HCT116 (cell line): ENCODE measurements around the gene SPESP1. TPM values are rescaled to one million over a fixed set of nuclear protein-coding genes. Genes with fewer than 3 reads are reported as not detected.

Experiments
- ATAC-seq: fragments of 200-7000 bp; cut with Tn5 transposase; 2 replicates; pipeline ENCODE4 v1.9.1; 2020; ENCODE audit warnings: mild to moderate bottlenecking, moderate library complexity
- BruUV-seq: library from RNA; stranded (reverse); fragments of 400-500 nt; replicated peaks from 2 replicates; lab custom pipeline; 2021; lab: Mats Ljungman, UMichigan
- CTCF ChIA-PET: fragments of 300-600 bp; sonication (Branson Sonifier 250); formaldehyde crosslinking; loops from one replicate; lab custom pipeline; 2021; ENCODE audit warnings: antibody characterized with exemption; lab: Charles Lee
- POLR2A ChIA-PET: fragments of 300-600, 350-600 bp; sonication (Branson Sonifier 250); formaldehyde crosslinking; loops from one replicate; lab custom pipeline; 2021; ENCODE audit warnings: antibody characterized with exemption; lab: Charles Lee
- RAD21 ChIA-PET, 2 experiments: fragments of 300-600 bp; sonication (Branson Sonifier 250); formaldehyde crosslinking; loops; one replicate each; lab custom pipeline; 2023; ENCODE audit warnings: low total read pairs in 2 of 2; ENCODE audit not compliant: uncharacterized antibody in 2 of 2, unreplicated experiment in 2 of 2, low non-redundant PET in 1 of 2; lab: Charles Lee
- DNase-seq: peaks from one replicate; pipeline ENCODE4 v3.0.0-alpha.2; 2010; ENCODE audit warnings: low read depth, low spot score
- H2AFZ ChIP-seq: fragments of 200-600 bp; shearing (Covaris generic), sonication (generic); 2 replicates; pipeline ENCODE4 v1.6.1; 2017; ENCODE audit warnings: low read depth, mixed run types, mixed read lengths, antibody characterized with exemption, low read length; ENCODE audit not compliant: poor library complexity, severe bottlenecking
- H3K27ac ChIP-seq: 2 replicates; pipeline ENCODE4 v1.5.1; 2012; ENCODE audit warnings: low read depth, low read length
- H3K27me3 ChIP-seq: fragments of 200-600 bp; sonication (generic); 2 replicates; pipeline ENCODE4 v1.6.1; 2016; ENCODE audit warnings: mixed run types, low read length, mixed read lengths; ENCODE audit not compliant: insufficient read depth
- H3K36me3 ChIP-seq, 2 experiments: fragments of 200-500 bp in 1 of 2; fragments of 200-600 bp in 1 of 2; sonication (Bioruptor generic) in 1 of 2; sonication (generic) in 1 of 2; 2 replicates each; pipeline versions ENCODE4 v1.5.1 to v1.6.1; 2014 to 2016; ENCODE audit warnings: low read length in 2 of 2, inconsistent platforms in 1 of 2, mixed read lengths in 1 of 2, mixed run types in 1 of 2; ENCODE audit not compliant: insufficient read depth in 2 of 2, control insufficient read depth in 1 of 2
- H3K4me1 ChIP-seq, 2 experiments: fragments of 200-600 bp in 1 of 2; sonication (generic) in 1 of 2; 2 replicates each; pipeline versions ENCODE4 v1.5.1 to v1.6.1; 2012 to 2017; ENCODE audit warnings: low read length in 2 of 2, inconsistent platforms in 1 of 2, mild to moderate bottlenecking in 1 of 2, mixed read lengths in 1 of 2, mixed run types in 1 of 2, moderate library complexity in 1 of 2; ENCODE audit not compliant: insufficient read depth in 2 of 2, control insufficient read depth in 1 of 2
- H3K4me2 ChIP-seq: fragments of 200-600 bp; sonication (generic); 2 replicates; pipeline ENCODE4 v1.6.1; 2017; ENCODE audit warnings: mixed run types, low read length, mixed read lengths
- H3K4me3 ChIP-seq, 2 experiments: fragments of 200-600 bp in 1 of 2; sonication (generic) in 1 of 2; replicated peaks in 1 of 2; 2 replicates each; pipeline ENCODE4 v1.5.1; 2011 to 2016; ENCODE audit warnings: low read length in 2 of 2, control low read depth in 1 of 2, low read depth in 1 of 2, mild to moderate bottlenecking in 1 of 2, mixed read lengths in 1 of 2, mixed run types in 1 of 2
- H3K79me2 ChIP-seq: fragments of 200-600 bp; sonication (generic); 2 replicates; pipeline ENCODE4 v1.6.1; 2017; ENCODE audit warnings: mild to moderate bottlenecking, mixed run types, low read length, moderate library complexity, mixed read lengths; ENCODE audit not compliant: insufficient read depth
- H3K9ac ChIP-seq: fragments of 200-600 bp; sonication (generic); 2 replicates; pipeline ENCODE4 v1.6.1; 2016; ENCODE audit warnings: low read length, mixed read lengths
- H3K9me2 ChIP-seq: fragments of 200-600 bp; sonication (generic), shearing (Covaris generic); 2 replicates; pipeline ENCODE4 v1.6.1; 2017; ENCODE audit warnings: mixed run types, mild to moderate bottlenecking, moderate library complexity; ENCODE audit not compliant: insufficient read depth
- H3K9me3 ChIP-seq, 2 experiments: fragments of 200-500 bp in 1 of 2; fragments of 200-600 bp in 1 of 2; sonication (Bioruptor generic) in 1 of 2; sonication (generic) in 1 of 2; 2 replicates each; pipeline ENCODE4 v1.6.1; 2014 to 2017; ENCODE audit warnings: low read length in 2 of 2, mixed read lengths in 2 of 2, inconsistent platforms in 1 of 2, low read depth in 1 of 2, mild to moderate bottlenecking in 1 of 2, mixed run types in 1 of 2, moderate library complexity in 1 of 2; ENCODE audit not compliant: control insufficient read depth in 1 of 2, insufficient read depth in 1 of 2
- H4K20me1 ChIP-seq: fragments of 200-600 bp; sonication (generic), shearing (Covaris generic); 2 replicates; pipeline ENCODE4 v1.6.1; 2017; ENCODE audit warnings: mixed run types, mild to moderate bottlenecking, moderate library complexity; ENCODE audit not compliant: insufficient read depth
- CEBPB ChIP-seq: IDR thresholded peaks from 2 replicates; pipeline ENCODE4 v1.6.1; 2012; ENCODE audit warnings: low read depth
- EGR1 ChIP-seq: IDR thresholded peaks from 2 replicates; pipeline ENCODE4 v1.6.1; 2012; ENCODE audit warnings: low read depth
- EZH2phosphoT487 ChIP-seq: fragments of 200-600 bp; IDR thresholded peaks from 2 replicates; pipeline ENCODE4 v1.6.1; 2018; ENCODE audit warnings: antibody characterized with exemption, borderline replicate concordance
- RAD21 ChIP-seq: IDR thresholded peaks from 2 replicates; pipeline ENCODE4 v1.6.1; 2012; ENCODE audit warnings: low read depth, mild to moderate bottlenecking
- REST ChIP-seq: IDR thresholded peaks from 2 replicates; pipeline ENCODE4 v1.6.1; 2012; ENCODE audit warnings: low read depth
- SIN3A ChIP-seq: IDR thresholded peaks from 2 replicates; pipeline ENCODE4 v1.6.1; 2012; ENCODE audit warnings: low read depth
- SP1 ChIP-seq: IDR thresholded peaks from 2 replicates; pipeline ENCODE4 v1.6.1; 2012; ENCODE audit warnings: low read depth
- TCF7L2 ChIP-seq: IDR thresholded peaks from 2 replicates; pipeline ENCODE4 v1.7.0; 2011; ENCODE audit warnings: borderline replicate concordance, inconsistent platforms; ENCODE audit not compliant: insufficient read depth, insufficient read length; ENCODE audit errors: extremely low read depth
- YY1 ChIP-seq: IDR thresholded peaks from 2 replicates; pipeline ENCODE4 v1.6.1; 2011; ENCODE audit warnings: low read length, low read depth, moderate library complexity, mild to moderate bottlenecking; ENCODE audit not compliant: insufficient replicate concordance; ENCODE audit errors: extremely low read depth
- ZFX ChIP-seq: fragments of 450-650 bp; IDR thresholded peaks from 2 replicates; pipeline ENCODE4 v1.6.1; 2017
- intact Hi-C: fragments of 100-400 bp; cut with micrococcal nuclease; formaldehyde crosslinking; loops from 2 replicates; pipeline ENCODE4 v1.10.0; 2022
- total RNA-seq: library from RNA; stranded (reverse); gene quantifications from one replicate; pipeline ENCODE4 v1.2.1, GENCODE V29; 2021; ENCODE audit not compliant: unreplicated experiment
- TF ChIP-seq, protein P1 (sequence below): IDR thresholded peaks from 2 replicates; pipeline ENCODE4 v1.6.1; 2012

The SPESP1 gene
- total RNA-seq, 1 experiment from 2014 or later = not detected

DNA sequence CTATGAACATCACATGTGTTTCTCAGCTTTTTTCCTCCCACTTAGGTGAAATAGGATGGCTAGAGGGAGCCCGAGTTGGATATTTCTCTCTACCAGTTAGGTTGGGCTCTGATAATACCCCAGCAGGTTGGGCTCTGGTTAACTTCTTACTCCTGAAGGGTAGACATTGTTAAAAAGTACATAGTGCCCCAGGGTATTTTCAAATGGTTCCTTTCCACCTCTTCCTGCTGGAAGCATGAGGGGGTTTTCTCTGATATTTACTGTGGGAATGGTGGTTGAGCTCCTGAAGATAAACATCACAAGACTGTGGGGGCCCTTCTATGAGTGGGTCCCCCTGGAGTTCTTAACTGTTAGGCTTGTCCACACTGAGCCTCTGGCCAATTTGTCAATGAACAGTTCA, 36.1 kb upstream of the SPESP1 start:
- no peak overlapping the region for H3K4me2 ChIP-seq
- intact Hi-C loops = no loop called here
- no peaks in the 10 kb centered on the region for H3K9me3 ChIP-seq
- no peaks in the 10 kb centered on the region for H3K27me3 ChIP-seq
- RAD21 ChIA-PET = no interaction called here
- DNase-seq = no peak
- no peak overlapping the region for H3K4me3 ChIP-seq
- H3K36me3 ChIP-seq = no peaks in the 10 kb centered on the region
- H3K9me2 ChIP-seq = no peaks in the 10 kb centered on the region
- H2AFZ ChIP-seq = no peak overlapping the region
- H4K20me1 ChIP-seq = no peaks in the 10 kb centered on the region
- H3K79me2 ChIP-seq = no peaks in the 10 kb centered on the region
- H3K9ac ChIP-seq = no peak overlapping the region
- no peak overlapping the region for H3K27ac ChIP-seq
- no peaks in the 10 kb centered on the region for H3K4me1 ChIP-seq
- no TSS peak for BruUV-seq
- no peak for TF ChIP-seq CEBPB
- TF ChIP-seq TCF7L2 = no peak
- TF ChIP-seq SIN3A = no peak
- TF ChIP-seq RAD21 = no peak
- TF ChIP-seq ZFX = no peak
- TF ChIP-seq, protein P1, sequence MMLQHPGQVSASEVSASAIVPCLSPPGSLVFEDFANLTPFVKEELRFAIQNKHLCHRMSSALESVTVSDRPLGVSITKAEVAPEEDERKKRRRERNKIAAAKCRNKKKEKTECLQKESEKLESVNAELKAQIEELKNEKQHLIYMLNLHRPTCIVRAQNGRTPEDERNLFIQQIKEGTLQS = no peak
- TF ChIP-seq EZH2phosphoT487 = no peak
- TF ChIP-seq YY1 = no peak
- no peak for TF ChIP-seq EGR1
- TF ChIP-seq REST = no peak
- no peak for TF ChIP-seq SP1
- TF ChIP-seq, all 23 proteins: peak for 0
- no peak for ATAC-seq
- ChIA-PET POLR2A (no interaction called here), CTCF (interaction anchor here (1.0 kb wide), 1 partner anchor 18 kb away, joined by 3 read pairs; no protein-coding TSS in a partner anchor)
